ENCODE data around the gene TJP2. TPM values are rescaled to one million over a fixed set of nuclear protein-coding genes. Genes with fewer than 3 reads are reported as not detected.

Gene TJP2
- total RNA-seq: 100 to 1,000 TPM in 2 of 3 donors, 10 to 100 TPM in 1; 81.1 to 172 (median 124) TPM
- long read RNA-seq, donor 1, full-length matches to known transcripts: 3 of 50 reads
- long read RNA-seq, donor 1, partial matches to known transcripts: 11 of 50 reads
- long read RNA-seq, donor 1, other reads (novel, unspliced or antisense): 36 of 50 reads
- long read RNA-seq, donor 2, partial matches to known transcripts: 5 of 5 reads
- long read RNA-seq, donor 2, other reads (novel, unspliced or antisense): 0 of 5 reads

DNA sequence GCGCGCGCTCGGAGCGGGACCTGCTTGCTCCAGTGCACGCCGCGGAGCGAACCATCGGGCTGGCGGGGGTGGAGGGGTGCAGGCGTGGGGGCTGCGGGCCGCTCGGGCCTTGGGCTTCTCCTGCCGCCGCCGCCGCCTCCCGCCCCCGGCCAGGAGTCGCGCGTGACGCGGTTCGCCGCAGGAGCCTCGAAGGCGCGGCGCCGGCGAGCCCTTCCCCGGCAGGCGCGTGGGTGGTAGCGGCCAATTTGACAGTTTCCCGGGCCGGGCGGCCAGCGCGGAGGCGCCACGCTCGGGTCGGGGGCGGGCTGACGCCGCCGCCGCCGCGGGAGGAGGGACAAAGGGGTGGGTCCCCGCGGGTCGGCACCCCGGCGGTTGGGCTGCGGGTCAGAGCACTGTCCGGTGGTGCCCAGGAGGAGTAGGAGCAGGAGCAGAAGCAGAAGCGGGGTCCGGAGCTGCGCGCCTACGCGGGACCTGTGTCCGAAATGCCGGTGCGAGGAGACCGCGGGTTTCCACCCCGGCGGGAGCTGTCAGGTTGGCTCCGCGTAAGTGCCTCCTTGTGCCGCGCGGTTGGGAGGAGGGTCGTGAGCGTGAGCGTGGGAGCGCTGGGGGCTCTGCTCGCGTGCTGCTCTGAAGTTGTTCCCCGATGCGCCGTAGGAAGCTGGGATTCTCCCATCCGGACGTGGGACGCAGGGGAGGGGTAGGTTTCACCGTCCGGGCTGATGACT lies at the start of gene TJP2:
Gene TJP2, plus strand, starts transcription at position 387 of the 725 bp plus-strand sequence. Its CDS starts 96 bp downstream, at position 483.
- Histone ChIP-seq H3K4me3 (no peak within 1 kb of the TSS), H3K4me1 (ENCODE audit: low read depth) (peaks cover 8% of the 10 kb centered on the region), H3K36me3 (ENCODE audit: low read depth) (no peaks in the 10 kb centered on the region), H3K9me3 (no peaks in the 10 kb centered on the region)
- DNase-seq (peak; percentile 37 to 69 (median 56)), ATAC-seq (peak; percentile 54)
- intact Hi-C loops (cut with DNase I, micrococcal nuclease): no loop called here
- TF ChIP-seq, protein P1, sequence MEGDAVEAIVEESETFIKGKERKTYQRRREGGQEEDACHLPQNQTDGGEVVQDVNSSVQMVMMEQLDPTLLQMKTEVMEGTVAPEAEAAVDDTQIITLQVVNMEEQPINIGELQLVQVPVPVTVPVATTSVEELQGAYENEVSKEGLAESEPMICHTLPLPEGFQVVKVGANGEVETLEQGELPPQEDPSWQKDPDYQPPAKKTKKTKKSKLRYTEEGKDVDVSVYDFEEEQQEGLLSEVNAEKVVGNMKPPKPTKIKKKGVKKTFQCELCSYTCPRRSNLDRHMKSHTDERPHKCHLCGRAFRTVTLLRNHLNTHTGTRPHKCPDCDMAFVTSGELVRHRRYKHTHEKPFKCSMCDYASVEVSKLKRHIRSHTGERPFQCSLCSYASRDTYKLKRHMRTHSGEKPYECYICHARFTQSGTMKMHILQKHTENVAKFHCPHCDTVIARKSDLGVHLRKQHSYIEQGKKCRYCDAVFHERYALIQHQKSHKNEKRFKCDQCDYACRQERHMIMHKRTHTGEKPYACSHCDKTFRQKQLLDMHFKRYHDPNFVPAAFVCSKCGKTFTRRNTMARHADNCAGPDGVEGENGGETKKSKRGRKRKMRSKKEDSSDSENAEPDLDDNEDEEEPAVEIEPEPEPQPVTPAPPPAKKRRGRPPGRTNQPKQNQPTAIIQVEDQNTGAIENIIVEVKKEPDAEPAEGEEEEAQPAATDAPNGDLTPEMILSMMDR (IDR thresholded peaks at IDR 0.05): no peak

DNA sequence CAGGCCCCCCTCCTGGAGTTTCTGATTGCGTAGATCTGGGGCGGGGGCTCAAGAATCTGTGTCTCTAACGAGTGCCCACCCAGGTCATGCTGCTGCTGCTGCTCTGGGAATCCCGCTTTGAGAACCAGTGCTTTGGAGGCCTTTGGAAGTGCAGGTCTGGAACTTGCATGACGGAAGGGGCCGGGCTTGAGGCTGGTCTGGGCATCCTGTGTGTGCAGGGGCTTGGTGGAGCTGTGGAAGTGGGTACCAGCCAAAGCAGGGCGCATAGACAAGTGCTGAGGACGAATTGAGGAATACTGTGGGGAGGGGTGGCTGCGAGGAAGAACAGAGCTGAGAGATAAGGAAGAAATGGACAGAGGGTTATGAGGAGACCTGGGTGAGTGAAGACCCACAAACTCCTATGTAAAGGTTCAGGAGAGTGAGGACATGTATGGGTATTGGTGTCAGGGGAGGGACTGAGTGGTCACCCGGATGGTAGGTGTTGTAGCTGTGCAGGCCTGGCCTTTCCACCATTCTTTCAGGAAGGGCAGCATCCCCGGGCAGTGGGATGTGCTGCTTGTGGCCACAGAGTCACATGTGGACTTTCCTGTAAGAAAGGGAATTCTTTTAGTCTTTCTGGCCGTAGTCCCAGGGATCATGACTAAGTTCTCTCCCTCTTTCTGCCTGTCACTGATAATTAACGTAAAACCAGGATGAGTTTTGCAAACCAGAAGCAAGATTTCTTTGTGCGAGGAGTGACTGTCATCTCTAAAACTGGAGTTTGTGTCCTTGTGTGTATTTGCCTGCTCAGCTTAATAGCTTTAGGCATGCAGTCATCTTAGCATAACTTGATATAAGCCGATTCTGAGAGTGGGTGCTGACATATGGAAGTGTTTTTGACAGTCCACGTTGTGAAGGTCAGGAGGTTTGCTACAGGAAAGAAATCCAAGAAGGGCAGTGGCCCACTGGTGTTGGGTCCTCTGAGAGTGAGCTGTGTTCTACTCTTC lies 43.3 kb upstream of the TJP2 start:
- TF ChIP-seq, protein P1 (IDR thresholded peaks at IDR 0.05): no peak
- ATAC-seq (peak; percentile 4), DNase-seq (no peak)
- no peaks in the 10 kb centered on the region for H3K9me3 ChIP-seq
- no peak overlapping the region for H3K4me3 ChIP-seq
- intact Hi-C loops (cut with DNase I, micrococcal nuclease): no loop called here
- H3K36me3 ChIP-seq (ENCODE audit: low read depth): no peaks in the 10 kb centered on the region
- H3K4me1 ChIP-seq (ENCODE audit: low read depth): peaks cover 21% of the 10 kb centered on the region

- DNase-seq (no peak), ATAC-seq (peak; percentile 92)
- Histone ChIP-seq H3K36me3 (ENCODE audit: low read depth) (no peaks in the 10 kb centered on the region), H3K9me3 (no peaks in the 10 kb centered on the region), H3K4me3 (no peak overlapping the region), H3K4me1 (ENCODE audit: low read depth) (peaks cover 21% of the 10 kb centered on the region)
- intact Hi-C loops (cut with DNase I, micrococcal nuclease): no loop called here
- TF ChIP-seq, protein P1 (IDR thresholded peaks at IDR 0.05): no peak
Observed at GRCh38 chr9:69131682-69132081, 42.4 kb upstream of the TJP2 start.

DNA sequence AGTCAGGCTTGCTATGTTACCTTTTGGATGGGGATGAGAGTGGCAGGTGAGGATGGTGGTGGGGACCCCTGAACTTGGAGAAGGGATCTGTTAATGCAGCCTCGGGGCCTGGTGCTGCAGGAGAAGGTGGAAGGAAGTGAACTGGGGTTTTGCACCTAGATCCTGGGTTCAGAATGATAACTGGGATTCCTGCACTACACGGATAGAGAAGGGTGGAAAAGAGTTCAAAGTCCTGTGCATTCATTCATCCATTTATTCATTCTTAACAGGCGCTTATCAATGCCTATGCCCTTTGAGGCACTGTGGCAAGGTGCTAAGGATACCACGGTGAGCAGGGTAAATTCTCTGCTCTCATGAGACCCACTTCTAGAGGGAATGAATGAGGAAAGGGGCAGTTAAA lies 41.7 kb upstream of the TJP2 start:
- Histone ChIP-seq H3K4me3 (no peak overlapping the region), H3K36me3 (ENCODE audit: low read depth) (no peaks in the 10 kb centered on the region), H3K9me3 (no peaks in the 10 kb centered on the region), H3K4me1 (ENCODE audit: low read depth) (peaks cover 21% of the 10 kb centered on the region)
- DNase-seq (no peak), ATAC-seq (no peak)
- intact Hi-C loops (cut with DNase I, micrococcal nuclease): no loop called here
- TF ChIP-seq, protein P1 (IDR thresholded peaks at IDR 0.05): no peak

DNA sequence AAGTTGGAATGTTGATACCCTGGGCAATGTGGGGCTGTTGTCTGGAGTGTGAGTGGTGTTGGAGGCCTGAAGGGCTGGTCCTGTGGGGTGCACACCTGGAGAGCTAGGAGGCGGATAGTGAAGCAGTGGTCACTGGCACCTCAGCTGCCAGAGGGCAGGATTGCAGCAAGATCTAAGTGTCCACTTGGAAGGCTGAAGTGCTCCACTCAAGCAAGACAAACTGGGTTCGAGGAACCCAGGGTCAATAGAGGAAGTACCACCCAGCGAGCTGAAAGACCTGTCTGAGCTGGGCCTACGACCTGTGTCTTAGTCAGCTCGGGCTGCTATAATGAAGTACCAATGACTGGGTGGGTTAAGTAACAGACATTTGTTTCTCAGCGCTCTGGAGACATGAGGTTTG lies 39.7 kb upstream of the TJP2 start:
- no peak for DNase-seq

More for the DNA sequence above, 39.7 kb upstream of the TJP2 start:
- H3K36me3 ChIP-seq (ENCODE audit: low read depth): no peaks in the 10 kb centered on the region
- peaks cover 21% of the 10 kb centered on the region for H3K4me1 ChIP-seq (ENCODE audit: low read depth)
- no peak overlapping the region for H3K4me3 ChIP-seq
- TF ChIP-seq, protein P1 (IDR thresholded peaks at IDR 0.05): no peak
- H3K9me3 ChIP-seq: no peaks in the 10 kb centered on the region
- intact Hi-C loops (cut with DNase I, micrococcal nuclease): no loop called here
- ATAC-seq: no peak
